Gastrocnemius medialis (tissue), 4 donors: Measurements from ENCODE around the gene COX17. TPM values are rescaled to one million over a fixed set of nuclear protein-coding genes. Genes with fewer than 3 reads are reported as not detected.

Experiments
- ATAC-seq, 2 donors: fragments of 150-250 bp; one replicate each; pipeline ENCODE4 v1.9.1; 2016
- DNase-seq, 2 donors: peaks; one replicate each; pipeline ENCODE4 v3.0.0-alpha.2; 2019
- H3K27ac ChIP-seq, 4 donors: fragments of 200-600 bp; sonication (generic); 1 replicate in 1 of 4; 2 replicates in 3 of 4; pipeline ENCODE4 v1.5.1; 2016 to 2018; ENCODE audit warnings: mild to moderate bottlenecking in 2 of 4, moderate library complexity in 1 of 4
- H3K27me3 ChIP-seq, 3 donors: fragments of 200-600 bp; sonication (generic) in 2 of 3; 1 replicate in 1 of 3; 2 replicates in 2 of 3; pipeline versions ENCODE4 v1.5.1 to v1.6.0; 2016 to 2019; ENCODE audit warnings: mild to moderate bottlenecking in 1 of 3, moderate library complexity in 1 of 3
- H3K36me3 ChIP-seq, 2 donors: fragments of 200-600 bp; sonication (generic) in 1 of 2; one replicate each; pipeline ENCODE4 v1.5.1; 2017 to 2018
- H3K4me1 ChIP-seq, 2 donors: fragments of 200-600 bp; sonication (generic) in 1 of 2; one replicate each; pipeline ENCODE4 v1.5.1; 2016 to 2017; ENCODE audit warnings: mild to moderate bottlenecking in 2 of 2
- H3K4me3 ChIP-seq, 4 donors: fragments of 200-600 bp; sonication (generic) in 3 of 4; 1 replicate in 1 of 4; 2 replicates in 3 of 4; pipeline ENCODE4 v1.5.1; 2016 to 2019; ENCODE audit warnings: mild to moderate bottlenecking in 2 of 4
- H3K9me3 ChIP-seq, 3 donors: fragments of 200-600 bp; sonication (generic) in 2 of 3; 1 replicate in 1 of 3; 2 replicates in 2 of 3; pipeline ENCODE4 v1.5.1; 2016 to 2019
- CTCF ChIP-seq, 5 experiments: fragments of 450-650 bp in 3 of 5; fragments of 200-600 bp in 2 of 5; sonication (generic) in 2 of 5; IDR thresholded peaks in 4 of 5; conservative IDR thresholded peaks in 1 of 5; 1 replicate in 4 of 5; 2 replicates in 1 of 5; pipeline ENCODE4 v1.5.1; 2016 to 2019; ENCODE audit warnings: antibody characterized with exemption in 5 of 5, mild to moderate bottlenecking in 3 of 5, moderate library complexity in 3 of 5
- POLR2A ChIP-seq, 2 donors: fragments of 450-650 bp; IDR thresholded peaks; one replicate each; pipeline ENCODE4 v1.6.1; 2017; ENCODE audit warnings: antibody characterized with exemption in 2 of 2, mild to moderate bottlenecking in 2 of 2, moderate library complexity in 2 of 2
- in situ Hi-C, 4 donors: fragments of 200-750 bp; cut with MboI; loops; one replicate each; pipeline versions ENCODE4 v1.15.0 to v1.8.0; 2017; ENCODE audit warnings: low sequenced_read_pairs in 4 of 4
- intact Hi-C: fragments of 100-400 bp; cut with DNase I; formaldehyde crosslinking; loops from one replicate; pipeline ENCODE4 v1.15.1; 2023; ENCODE audit warnings: low total_unique reads
- total RNA-seq, 4 donors: library from RNA; depleted of rRNA; stranded (reverse); fragments of >200 nt; gene quantifications; one replicate each; pipeline versions ENCODE4 v1.1.0 to v1.2.3, GENCODE V29; 2016

Gene COX17
- total RNA-seq, 4 donors from 2014 or later, result 63.4 to 146 (median 87.5) TPM

- Histone ChIP-seq H3K9me3 (no peaks in the 10 kb centered on the region), H3K27me3 (no peaks in the 10 kb centered on the region), H3K4me3 (no peak overlapping the region), H3K27ac (peak overlapping the region; percentile 84 to 95 (median 90)), H3K4me1 (peaks cover 76 to 77% of the 10 kb centered on the region in 2 donors), H3K36me3 (no peaks in the 10 kb centered on the region)
- DNase-seq (no peak), ATAC-seq (no peak)
- intact Hi-C loops, result no loop called here
- TF ChIP-seq CTCF (IDR thresholded peaks at IDR 0.05 in 4 of 5, conservative IDR thresholded peaks at IDR 0.05 in 1 of 5), result no peak
- no peak for TF ChIP-seq POLR2A (IDR thresholded peaks at IDR 0.05)
- in situ Hi-C loops, result no loop called here
Measured at GRCh38 chr3:119627461-119627860, 49.7 kb downstream of the COX17 start.

- Histone ChIP-seq H3K27ac (peak overlapping the region; percentile 84 to 95 (median 90)), H3K9me3 (no peaks in the 10 kb centered on the region), H3K4me1 (peaks cover 70 to 77% of the 10 kb centered on the region in 2 donors), H3K27me3 (no peaks in the 10 kb centered on the region), H3K36me3 (no peaks in the 10 kb centered on the region), H3K4me3 (no peak overlapping the region)
- intact Hi-C loops, result no loop called here
- TF ChIP-seq CTCF (IDR thresholded peaks at IDR 0.05 in 4 of 5, conservative IDR thresholded peaks at IDR 0.05 in 1 of 5) (no peak), POLR2A (IDR thresholded peaks at IDR 0.05) (no peak)
- DNase-seq (no peak), ATAC-seq (no peak)
- in situ Hi-C loops, result no loop called here
Measured at GRCh38 chr3:119626196-119626595, 51.0 kb downstream of the COX17 start.

- peaks cover 69 to 76% of the 10 kb centered on the region in 2 donors for H3K4me1 ChIP-seq
Measured at GRCh38 chr3:119625451-119626153, 51.6 kb downstream of the COX17 start.

GRCh38 chr3:119624002-119624720 is 53.0 kb downstream of the COX17 start:
- Histone ChIP-seq H3K36me3 (no peaks in the 10 kb centered on the region), H3K9me3 (no peaks in the 10 kb centered on the region), H3K27ac (peak overlapping the region in 3 of 4 donors; percentile 90 to 95 (median 90)), H3K27me3 (no peaks in the 10 kb centered on the region), H3K4me1 (peaks cover 69 to 73% of the 10 kb centered on the region in 2 donors), H3K4me3 (no peak overlapping the region)
- ATAC-seq, result no peak
- intact Hi-C loops, result no loop called here
- in situ Hi-C loops, result no loop called here
- DNase-seq, result no peak
- TF ChIP-seq CTCF (IDR thresholded peaks at IDR 0.05 in 4 of 5, conservative IDR thresholded peaks at IDR 0.05 in 1 of 5) (no peak), POLR2A (IDR thresholded peaks at IDR 0.05) (no peak)

More at GRCh38 chr3:119625451-119626153, 51.6 kb downstream of the COX17 start:
- in situ Hi-C loops (no loop called here), intact Hi-C loops (no loop called here)
- peak in 1 of 2 donors; percentile 48 for DNase-seq
- H3K36me3 ChIP-seq, result no peaks in the 10 kb centered on the region
- peak; percentile 6 to 29 for ATAC-seq
- no peak overlapping the region for H3K4me3 ChIP-seq
- H3K27ac ChIP-seq, result peak overlapping the region; percentile 84 to 95 (median 90)
- H3K27me3 ChIP-seq, result no peaks in the 10 kb centered on the region
- no peak for TF ChIP-seq CTCF (IDR thresholded peaks at IDR 0.05 in 4 of 5, conservative IDR thresholded peaks at IDR 0.05 in 1 of 5)
- no peaks in the 10 kb centered on the region for H3K9me3 ChIP-seq
